ENCODE data around the gene TRIM17.

Gene TRIM17

DNA sequence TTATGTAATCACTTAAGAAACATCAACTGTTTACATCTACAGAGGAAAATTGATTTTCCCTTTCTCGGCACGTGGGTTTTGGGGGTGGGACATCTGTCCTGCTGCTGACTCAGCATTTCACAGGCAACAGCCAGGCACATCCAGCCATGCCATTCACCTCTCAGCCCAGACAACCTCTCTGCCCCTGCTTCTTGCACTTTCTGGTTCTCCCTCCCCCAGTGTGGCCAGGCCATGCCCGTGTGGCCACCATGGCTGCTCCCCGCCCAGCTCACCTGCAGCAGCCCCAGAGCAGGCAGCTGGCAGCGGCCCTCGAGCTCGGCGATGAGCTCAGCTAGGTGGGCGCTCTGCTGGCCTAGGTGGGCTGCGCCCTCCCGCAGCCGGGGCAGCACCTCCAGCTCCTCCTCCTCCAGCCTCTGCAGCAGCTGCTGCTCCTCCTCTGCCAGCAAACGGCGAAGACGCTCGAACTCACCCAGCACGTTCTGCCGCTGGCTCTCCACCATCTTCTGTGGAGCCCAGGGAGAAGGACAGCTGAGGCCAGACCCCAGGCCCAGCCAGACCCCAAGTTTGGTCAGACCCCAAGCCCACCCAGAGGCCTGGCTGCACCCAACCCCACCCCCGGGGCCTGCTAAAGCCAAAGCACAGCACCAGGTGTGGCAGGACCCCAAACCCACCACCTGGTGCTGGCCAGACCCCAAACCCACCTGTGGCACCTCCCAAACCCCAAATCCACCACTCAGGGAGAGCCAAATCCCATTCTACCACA lies 15.8 kb downstream of the TRIM17 start:
- no peak for DNase-seq

DNA sequence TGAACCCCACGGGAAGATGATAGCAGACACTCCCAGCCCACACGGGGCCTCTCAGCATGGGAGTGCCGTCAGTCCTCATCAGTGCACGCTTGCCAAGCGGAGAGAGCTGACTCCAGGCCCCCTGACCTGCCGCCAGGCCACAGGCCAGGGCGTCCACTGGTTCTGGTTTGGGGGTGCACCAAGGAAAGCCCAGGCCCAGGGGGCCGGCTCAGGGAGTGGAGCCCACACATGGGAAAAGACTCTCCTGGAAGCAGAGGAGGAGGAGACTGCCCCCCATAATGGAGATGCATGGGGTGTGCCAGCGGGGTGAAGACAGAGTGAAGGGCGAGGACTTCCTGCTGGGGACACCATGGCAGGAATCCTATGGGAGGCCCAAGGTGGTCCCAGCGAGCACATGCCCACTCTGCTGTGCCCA lies 16.4 kb downstream of the TRIM17 start:
- no peak for DNase-seq

DNA sequence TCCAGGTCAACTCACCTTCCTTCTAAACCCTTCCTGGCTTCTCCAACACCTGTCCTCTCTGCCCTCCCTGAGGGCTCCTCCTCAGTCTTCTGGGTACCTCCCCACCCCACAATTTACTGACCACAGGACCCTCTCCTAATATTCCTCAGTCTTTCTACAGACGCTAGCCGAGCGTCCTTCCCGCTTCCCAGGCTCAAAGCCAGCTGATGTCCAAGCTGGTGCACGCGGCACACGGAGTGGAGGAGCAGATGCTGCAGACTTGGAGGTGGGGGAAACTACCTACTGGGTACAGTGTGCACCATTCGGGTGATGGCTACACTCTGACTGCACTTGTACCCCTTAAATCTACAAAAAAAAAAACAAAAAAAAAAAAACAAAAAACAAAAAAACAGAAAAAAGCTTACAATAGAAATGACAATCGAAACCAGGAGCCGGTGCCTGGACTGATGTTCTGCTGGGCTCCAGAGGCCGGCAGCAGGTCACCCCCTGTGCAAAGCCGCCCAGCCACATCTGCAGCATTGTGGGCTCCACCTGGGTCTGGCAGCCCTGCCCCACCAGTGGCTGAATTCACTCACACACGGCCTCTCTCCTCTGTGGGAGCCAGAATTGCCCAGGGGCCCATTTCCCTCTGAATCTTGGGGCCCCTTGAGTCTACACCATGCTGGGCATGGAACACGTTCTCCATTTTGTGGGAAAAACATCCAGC lies 17.0 kb downstream of the TRIM17 start:
- no peak for DNase-seq

DNA sequence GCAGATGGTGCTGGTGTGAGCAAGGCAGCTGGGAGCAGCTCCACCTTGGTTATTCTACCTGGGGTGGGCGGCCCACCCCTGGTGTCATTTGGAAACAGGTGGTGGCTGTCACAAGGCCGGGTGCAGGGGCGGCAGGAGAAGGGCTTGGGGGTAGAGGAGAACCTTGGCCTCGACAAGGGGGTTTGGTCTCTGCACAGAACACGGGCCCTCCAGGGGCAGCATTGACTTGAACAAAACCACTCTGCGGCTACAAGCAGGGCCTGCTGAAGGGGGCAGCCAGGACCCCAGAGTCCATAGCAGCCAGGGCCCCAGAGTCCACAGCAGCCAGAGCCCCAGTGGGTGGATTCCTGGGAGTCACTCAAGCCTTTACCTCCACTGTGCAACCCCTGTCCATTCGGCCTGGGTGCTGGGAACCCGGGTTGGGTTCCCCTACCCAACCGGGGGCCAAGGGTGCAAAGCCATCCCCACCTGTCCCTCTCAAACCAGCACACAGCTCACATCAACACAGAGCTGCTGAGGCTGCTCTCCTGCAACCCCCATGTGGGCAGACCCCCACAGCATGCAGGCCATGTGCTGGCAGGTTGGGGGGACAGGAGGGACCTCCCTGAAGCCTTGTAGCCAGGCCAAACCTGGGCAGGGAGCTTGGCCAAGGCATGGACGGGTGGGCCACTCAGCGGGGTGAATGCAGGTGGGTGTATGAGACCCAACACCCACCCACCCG lies 17.8 kb downstream of the TRIM17 start:
- DNase-seq, result no peak

DNA sequence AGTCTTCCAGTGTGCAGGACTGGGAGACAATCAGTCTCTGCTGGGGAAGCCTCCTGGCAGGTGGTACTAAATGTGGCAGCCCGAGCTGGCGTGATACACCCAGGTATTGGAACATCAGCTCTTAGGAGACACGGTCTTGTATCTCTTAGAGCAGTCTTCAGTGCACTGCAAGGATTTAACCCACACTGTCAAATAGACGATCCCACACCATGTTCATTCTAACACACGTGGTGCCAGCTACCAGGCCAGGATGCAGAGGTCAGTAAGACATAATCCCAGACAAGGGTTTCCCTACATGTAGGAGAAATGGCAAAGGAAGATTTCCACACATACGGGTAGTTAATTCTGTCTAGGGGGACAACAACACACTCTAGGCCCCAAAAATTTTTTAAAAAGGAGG lies 18.7 kb downstream of the TRIM17 start:
- no peak for DNase-seq

DNA sequence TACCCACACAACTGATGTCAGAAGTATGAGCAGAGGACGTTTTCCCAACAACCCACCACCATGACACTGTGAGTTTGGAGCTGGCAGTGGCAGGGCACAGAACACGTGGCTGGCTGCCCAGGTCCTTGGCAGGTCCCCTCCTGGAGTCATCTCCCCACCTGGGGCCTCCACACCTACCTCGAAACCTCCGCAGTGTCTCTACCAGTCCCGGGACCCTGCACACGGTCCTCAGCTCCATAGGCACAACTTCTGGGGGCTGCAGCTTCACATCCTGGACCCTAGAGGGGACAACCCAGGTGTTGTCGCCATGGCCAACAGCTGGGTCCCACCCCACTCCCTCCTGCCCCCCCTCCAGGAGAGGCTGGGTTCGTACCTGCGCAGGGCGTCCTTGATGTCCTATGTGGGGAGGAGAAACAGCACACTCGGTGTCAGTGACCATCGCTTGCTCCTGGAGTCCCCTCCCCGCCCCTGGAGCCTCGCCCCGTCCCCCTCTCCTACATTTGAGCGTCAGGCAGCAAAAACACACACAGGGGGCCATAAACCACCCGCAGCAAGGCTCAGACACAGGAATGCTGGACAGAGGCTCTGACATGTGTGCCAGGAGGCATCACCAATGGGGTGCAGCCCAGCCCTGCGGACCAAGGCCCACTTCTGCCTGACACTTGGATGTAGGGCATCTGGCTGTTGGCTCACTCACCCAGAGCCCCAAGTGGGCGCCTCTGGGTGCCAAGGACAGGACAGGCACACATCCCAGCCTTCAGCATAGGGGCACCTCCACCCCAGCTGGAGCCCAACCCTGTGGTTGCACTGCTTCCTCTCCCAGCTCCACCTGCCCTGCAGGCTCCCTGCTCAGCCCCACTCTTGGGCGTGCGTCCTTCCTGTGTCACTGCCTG lies 19.6 kb downstream of the TRIM17 start:
- no peak for DNase-seq

DNA sequence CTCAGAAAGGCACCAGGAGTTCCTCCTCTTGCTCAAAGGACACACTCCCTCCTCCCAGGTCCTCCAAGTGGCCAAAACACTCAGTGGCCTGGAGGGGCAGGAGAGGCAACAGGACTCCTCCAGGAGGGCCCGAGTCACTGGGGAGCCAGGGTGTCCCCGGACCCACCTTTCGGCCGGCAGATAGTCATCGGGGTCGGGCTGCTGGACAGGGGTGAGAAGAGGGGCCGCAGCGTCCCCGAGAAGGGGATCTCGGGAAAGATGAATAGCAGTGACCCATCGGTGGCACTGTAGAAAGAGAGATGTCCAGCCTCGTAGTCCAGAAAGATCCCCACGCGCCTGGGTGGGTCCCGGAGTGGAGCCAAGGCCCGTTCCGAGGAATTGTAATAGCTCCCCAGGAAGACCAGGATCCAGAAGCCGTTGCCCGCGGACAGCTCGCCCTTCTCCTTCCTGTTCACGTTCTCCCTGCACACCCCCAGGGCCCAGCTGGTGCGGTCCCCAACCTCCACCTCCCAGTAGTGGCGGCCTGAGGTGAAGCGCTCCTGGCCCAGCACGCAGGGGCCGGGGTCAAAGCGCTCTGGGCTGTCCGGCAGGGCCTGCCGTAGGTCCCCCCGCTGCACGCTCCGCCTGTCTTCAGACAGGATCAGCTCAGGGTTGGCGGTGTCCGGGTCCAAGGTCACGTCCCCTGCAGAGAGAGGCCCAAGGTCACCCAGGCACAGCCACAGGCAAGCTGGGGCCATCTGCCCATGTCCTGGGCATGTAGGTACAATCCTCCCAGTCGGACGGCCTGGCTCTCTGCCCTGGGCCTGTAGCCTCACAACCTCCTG lies 21.9 kb downstream of the TRIM17 start:
- DNase-seq, result no peak

DNA sequence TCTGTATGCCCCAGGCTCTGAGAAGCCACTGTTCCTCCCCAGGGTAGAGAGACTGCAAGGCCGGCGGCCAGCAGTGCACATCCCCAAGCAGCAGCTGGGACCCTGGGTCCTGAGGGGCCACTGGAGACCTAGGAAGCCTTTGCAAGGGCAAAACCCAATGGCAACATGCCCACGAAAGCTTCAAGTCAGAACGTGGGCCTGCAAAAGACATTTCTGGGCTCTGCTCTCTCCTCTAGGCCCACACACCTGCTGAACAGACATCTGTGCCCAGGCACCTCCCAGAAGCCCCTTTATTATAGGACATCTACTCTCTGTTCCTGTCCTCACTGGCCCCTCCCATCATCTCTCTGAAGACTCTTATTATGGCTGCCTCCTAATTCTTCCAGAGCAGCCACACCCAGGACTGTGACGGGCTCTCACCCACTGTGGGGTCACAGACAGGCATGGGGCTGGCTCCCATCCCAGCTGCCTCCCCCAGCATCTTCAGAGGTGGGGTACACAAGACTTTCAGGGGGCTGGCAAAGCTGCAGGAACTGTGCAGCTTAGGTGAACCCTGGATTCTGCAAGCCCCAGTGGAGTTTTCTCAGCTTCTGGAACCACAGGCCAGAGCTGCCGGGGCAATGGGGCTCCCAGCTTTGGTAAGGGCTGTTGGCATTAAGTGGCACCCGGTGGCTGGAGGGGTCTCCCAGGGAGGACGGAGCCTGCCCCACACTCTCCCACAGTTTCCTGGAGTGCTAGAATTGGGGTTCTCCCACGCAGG lies 22.7 kb downstream of the TRIM17 start:
- DNase-seq, result no peak

DNA sequence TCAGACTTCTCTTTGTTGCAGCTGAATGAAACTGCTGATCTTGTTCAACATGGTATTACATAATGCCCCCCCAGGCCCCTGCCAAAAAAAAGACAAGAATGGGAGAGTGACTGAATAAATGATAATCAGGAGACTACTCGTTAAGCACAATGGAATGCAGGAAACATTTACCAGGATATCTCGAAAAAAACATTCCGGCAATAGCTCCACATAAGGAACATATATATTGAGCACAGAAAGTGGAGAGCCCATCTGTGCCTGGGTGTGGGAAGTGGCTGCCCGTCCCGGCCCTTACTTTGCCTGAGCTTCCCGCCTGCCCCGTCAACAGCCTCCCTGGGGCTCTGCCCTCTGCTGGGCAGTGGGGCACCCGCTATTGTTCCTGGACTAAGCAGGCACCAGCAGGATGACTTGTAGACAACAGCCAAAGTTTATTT lies 23.4 kb downstream of the TRIM17 start:
- no peak for DNase-seq

DNA sequence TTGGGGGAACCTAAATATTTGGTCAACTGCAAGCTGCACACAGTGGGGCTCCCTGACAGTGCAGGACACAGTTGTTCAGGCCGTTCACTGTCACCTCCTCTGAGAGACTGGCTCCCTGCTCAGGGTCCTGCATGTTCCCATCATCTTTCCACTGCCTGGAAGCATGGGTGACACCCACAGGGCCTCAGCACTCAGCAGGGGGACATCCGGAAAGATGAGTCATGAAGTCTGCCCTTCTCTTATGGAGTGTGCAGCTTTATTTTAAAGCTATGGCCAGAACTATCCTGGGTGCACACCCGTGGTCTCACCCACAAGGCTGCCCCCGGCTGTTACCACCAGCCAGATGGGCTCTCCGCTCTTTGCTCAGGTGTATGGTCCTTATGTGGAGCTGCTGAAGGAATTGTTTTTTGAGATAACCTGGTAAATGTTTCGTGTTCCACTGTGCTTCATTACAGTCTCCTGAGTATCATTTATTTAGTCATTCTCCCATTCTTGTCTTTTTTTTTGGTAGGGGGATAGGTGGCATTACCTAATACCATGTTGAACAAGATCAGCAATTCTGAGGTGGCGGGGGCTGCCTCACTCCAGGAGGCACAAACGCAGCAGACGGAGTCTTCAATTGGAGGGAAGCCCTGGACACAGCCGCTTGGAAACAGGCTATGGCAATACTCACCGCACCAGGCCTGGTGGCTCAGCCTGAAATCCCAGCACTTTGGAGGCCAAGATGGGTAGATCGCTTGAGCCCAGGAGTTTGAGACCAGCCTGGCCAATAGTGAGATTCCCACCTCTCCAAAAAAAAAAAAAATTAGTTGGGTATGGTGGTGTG lies 24.3 kb downstream of the TRIM17 start:
- DNase-seq, result no peak

DNA sequence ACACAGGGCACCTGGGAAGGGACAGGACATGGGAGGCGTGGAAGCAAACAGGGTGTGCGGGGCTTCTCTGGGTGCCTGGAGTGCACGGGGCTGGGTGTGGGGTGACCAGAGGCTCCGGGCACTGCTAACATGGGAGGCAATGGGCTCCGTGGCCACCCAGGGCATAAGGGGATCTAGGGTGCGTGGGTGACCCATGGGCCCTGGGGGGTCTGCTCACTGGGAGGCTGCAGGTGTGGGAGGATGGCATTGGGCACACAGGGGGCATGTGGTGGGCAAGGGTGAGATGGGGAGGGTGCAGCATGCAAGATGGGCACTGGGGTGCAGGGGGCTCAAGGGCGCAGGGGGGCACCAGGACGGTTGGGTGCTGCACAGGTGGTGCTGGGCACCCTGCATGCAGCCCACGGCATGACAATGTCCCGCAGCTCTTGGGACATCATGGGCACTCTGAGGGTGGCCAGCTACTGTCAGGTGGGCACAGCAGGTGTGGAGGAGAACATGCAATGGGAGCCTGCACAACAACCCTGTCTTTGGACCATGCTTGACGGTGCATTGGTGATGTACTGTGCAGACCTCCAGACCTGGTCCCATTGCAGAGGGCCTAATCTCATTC lies 25.1 kb downstream of the TRIM17 start:
- DNase-seq, result no peak

DNA sequence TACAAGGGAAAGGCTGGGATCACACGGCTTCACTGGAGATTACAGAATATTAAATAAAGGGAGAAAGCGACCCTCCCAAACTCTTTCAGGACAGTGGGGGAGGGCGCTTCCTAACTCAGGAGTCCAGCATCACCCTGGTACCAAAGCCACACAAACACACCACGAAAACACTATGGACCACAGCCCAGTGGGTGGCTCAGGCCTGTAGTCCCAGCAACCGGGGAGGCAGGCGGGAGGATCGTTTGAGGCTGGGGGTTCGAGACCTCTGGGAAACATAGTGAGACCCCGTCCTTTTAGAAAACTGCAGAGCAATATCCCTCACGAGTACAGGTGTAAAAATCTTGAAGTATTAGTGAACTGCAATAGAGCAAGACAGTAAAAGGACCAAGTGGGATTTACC lies 26.0 kb downstream of the TRIM17 start:
- DNase-seq, result no peak

DNA sequence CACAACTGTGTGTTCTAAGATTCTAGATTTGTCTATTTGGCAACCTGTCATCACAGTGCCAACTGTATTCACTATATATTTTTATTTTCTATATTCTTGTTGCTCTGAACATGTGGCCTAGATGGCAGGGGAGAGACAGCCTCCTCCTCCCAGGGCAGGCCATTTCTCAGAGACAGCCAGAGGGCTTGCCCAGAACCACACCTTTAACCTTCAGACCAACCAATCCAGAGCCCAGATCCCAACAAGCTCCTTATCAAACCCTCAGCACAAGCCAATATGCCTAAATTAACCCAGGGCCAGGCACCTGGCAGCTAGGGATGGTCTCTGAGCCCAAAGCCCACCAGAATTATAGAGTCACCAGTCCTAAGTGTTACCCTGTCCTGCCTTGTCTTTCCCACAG lies 29.3 kb downstream of the TRIM17 start:
- DNase-seq, result no peak

DNA sequence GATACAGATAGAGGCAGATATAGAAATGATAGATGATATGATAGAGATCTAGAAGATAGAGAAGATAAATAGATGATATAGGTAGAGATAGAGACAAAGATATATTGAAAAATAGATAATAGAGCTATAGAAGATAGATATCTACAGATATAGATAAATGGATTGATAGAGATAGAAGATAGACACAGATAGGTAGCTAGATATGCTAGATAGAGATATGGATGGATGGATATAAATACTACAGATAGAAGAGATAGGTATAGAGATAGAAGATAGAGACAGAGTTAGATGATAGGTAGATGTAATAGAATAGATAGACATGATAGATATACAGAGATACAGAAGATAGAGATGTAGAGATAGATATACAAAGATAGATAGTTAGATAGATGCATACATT lies 31.4 kb downstream of the TRIM17 start:
- DNase-seq, result no peak

DNA sequence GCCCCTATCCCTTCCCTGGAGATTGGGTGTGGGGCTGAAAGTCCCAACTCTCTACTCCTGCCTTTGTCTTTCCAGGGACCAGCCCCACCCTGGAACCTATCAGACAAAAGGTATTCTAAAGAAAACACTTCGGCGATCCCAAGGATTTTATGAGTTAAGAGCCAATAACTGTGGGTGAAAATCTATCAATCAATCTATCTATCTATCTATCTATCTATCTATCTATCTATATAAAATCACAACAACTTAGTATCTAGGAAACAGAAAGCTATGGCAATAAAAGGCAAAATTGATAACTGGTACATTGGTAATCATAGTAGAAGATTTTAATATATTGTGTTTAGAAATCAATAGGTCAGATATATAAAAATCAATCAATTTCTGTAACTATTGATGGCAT lies 32.9 kb downstream of the TRIM17 start:
- DNase-seq, result no peak

DNA sequence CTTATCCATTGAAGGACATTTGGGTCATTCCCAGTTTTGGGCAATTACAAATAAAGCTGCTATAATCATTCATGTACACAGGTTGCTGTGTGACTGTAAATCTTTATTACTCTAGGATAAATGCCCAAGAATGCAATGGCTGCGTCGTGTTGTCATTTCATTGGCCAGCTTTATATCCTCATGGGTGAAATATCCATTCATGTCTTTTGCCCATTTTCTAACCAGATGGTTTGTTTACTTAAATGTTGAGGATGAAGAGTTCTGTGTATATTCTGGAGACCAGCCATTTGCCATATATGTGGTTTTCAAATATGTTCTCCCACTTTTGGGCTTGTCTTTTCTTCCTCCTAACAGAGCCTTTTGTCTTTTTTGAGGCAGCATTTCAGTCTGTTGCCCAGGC lies 35.3 kb downstream of the TRIM17 start:
- no peak for DNase-seq

DNA sequence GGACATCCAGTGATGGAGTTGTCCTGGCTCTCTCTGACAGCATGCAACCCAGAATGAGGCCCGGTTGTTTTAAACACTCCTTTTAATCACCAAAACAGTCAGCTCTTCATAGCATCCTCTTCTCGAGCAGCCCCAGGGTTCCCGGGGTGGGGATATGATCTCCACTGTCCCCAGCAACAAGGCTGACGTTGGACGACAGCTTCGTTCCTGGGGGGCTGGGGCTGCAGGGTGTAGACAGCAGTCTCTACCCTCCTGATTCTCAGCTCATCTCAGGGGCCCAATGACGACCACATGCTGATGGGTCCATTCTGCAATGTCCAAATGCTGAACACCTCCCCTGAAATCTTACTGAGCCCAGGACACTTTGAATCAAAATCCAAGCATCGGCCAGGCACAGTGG lies 37.0 kb downstream of the TRIM17 start:
- DNase-seq, result no peak

DNA sequence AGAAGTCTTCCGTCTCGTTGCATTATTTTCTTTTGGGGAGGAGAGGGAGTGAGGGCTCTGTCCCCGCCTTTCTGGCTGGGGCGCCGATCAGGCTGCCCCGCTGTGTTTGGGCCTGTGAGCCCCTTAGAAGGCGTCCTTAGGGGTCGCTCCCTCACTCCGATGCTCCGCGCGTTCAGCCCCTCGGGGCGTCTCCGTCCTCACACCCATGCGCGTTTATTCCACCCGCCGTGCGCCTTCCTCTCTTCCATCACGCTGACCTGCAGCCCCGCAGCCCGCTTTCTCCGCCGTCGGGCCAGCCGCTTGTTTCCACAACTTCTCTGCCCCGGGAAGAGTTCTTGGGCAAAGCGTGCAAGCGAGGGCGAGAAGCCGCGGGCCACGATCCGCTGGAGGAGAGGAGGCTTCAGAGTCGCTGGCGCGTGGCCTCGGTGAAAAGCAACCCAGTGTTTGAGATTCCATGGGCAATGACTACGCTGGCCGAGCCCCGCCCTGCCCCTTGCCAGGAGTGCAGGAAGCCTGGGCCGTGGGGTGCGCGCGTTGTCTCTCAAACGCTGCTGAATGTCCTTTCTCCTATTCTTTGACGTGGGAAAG lies 37.7 kb downstream of the TRIM17 start:
- no peak for DNase-seq
